GM19467 (cell line): ENCODE results near the gene PIGA.
"Not testable (repeated sequence)": the region's sequence is repeated elsewhere in the genome, so short reads cannot be mapped to it uniquely, and the experiment has no call there.

Experiments
- ATAC-seq: cut with Tn5 transposase; IDR thresholded peaks from one replicate; pipeline ENCODE4 v1.9.1; 2021; ENCODE audit warnings: mild to moderate bottlenecking, moderate library complexity; ENCODE audit not compliant: unreplicated experiment

PIGA gene

GRCh38 chrX:15321447-15321846 lies 13.9 kb downstream of the PIGA start:
- no peak for ATAC-seq

GRCh38 chrX:15320297-15320696 lies 15.0 kb downstream of the PIGA start:
- no peak for ATAC-seq

GRCh38 chrX:15319075-15319474 lies 16.2 kb downstream of the PIGA start:
- no peak for ATAC-seq

- ATAC-seq = no peak
Measured at GRCh38 chrX:15315509-15315908, 19.8 kb downstream of the PIGA start, which contains the start of gene ASB11. Gene ASB11, minus strand, starts transcription at chrX:15315640. Its CDS starts 35 bp downstream, at chrX:15315605.

GRCh38 chrX:15314472-15314871 lies 20.9 kb downstream of the PIGA start:
- ATAC-seq = no peak

GRCh38 chrX:15311119-15311518 lies 24.2 kb downstream of the PIGA start:
- ATAC-seq = no peak

GRCh38 chrX:15310117-15310516 lies 25.2 kb downstream of the PIGA start:
- no peak for ATAC-seq

- not testable (repeated sequence) for ATAC-seq
Measured at GRCh38 chrX:15305899-15306298, 29.4 kb downstream of the PIGA start.

- ATAC-seq = no peak
Measured at GRCh38 chrX:15301924-15302323, 33.4 kb downstream of the PIGA start.

GRCh38 chrX:15299941-15300851 lies 35.1 kb downstream of the PIGA start:
- no peak for ATAC-seq

GRCh38 chrX:15298780-15299179 lies 36.5 kb downstream of the PIGA start:
- no peak for ATAC-seq

- ATAC-seq = no peak
Measured at GRCh38 chrX:15298201-15298600, 37.1 kb downstream of the PIGA start.

- no peak for ATAC-seq
Measured at GRCh38 chrX:15293451-15293850, 41.9 kb downstream of the PIGA start.

- ATAC-seq = no peak
Measured at GRCh38 chrX:15292861-15293260, 42.5 kb downstream of the PIGA start.

- no peak for ATAC-seq
Measured at GRCh38 chrX:15277604-15278003, 57.7 kb downstream of the PIGA start.

GRCh38 chrX:15274946-15275345 lies 60.4 kb downstream of the PIGA start:
- no peak for ATAC-seq

- not testable (repeated sequence) for ATAC-seq
Measured at GRCh38 chrX:15273275-15273674, 62.0 kb downstream of the PIGA start.

GRCh38 chrX:15271757-15272156 lies 63.6 kb downstream of the PIGA start:
- no peak for ATAC-seq

GRCh38 chrX:15269618-15270521 lies 65.5 kb downstream of the PIGA start, which contains the start of gene ASB9:
Gene ASB9, minus strand, starts transcription at chrX:15270083. Its CDS starts 209 bp downstream, at chrX:15269874.
- ATAC-seq = no peak
